ENCODE data around the gene ANKRD6. TPM values are rescaled to one million over a fixed set of nuclear protein-coding genes. Genes with fewer than 3 reads are reported as not detected.

Gene ANKRD6
- total RNA-seq, 1 donor from 2014 or later, result 20.7 TPM

DNA sequence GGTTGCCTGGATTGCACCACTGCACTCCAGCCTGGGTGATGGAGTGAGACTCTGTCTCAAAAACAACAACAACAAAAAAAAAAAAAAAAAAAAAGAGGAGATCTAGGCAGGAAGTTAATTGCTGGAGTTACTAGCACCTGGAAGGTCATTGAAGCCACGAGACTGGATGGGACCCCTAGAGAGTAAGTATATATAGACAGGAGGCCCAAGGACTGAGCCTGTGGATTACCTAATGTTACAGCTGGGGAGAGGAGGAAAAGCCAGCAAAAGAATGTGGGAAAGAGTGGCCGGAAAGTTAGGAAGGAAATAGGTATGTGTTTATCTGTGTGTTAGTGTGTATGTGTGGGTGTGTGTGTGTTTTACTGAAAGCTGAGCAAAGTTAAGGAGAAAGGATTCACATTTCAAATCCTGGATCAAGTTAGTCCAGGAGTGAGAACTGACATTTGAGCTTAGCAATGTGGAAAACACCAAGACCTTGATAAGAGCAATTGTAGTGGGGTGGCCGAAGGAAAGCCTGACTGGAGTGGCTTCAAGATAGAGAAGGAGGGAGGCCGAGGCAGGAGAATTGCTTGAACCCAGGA, 38.4 kb downstream of the ANKRD6 start:
- TF ChIP-seq CTCF (conservative IDR thresholded peaks at IDR 0.05), result no peak
- H3K27me3 Mint-ChIP-seq (ENCODE audit: low read depth), result no peaks in the 10 kb centered on the region
- peaks cover 4% of the 10 kb centered on the region for H3K4me1 Mint-ChIP-seq
- H3K36me3 Mint-ChIP-seq (ENCODE audit: low read depth), result no peaks in the 10 kb centered on the region
- H3K4me3 Mint-ChIP-seq, result no peak overlapping the region
- no peaks in the 10 kb centered on the region for H3K9me3 Mint-ChIP-seq
- DNase-seq (ENCODE audit: low read depth, low spot score), result no peak
- no peak overlapping the region for H3K27ac Mint-ChIP-seq (ENCODE audit: unreplicated experiment)

DNA sequence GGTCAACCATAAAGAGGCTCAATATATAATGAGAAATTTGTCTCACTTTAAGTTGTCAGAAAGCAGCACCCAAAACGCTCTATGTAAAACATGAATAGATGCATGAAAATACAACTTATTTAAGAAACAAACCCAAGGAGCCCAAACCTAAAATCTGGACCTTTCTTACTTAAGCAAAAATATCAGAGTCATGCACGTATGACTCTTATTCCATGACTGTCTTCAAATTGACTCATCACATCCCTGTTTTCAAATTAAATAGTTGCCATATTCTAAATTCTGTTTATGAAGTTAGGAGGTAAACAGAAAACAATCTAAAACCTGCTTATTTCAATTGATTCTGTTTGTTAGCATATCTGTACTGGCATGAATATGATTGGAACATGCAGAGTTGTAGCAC, 42.1 kb downstream of the ANKRD6 start:
- no peaks in the 10 kb centered on the region for H3K36me3 Mint-ChIP-seq (ENCODE audit: low read depth)
- no peak overlapping the region for H3K4me3 Mint-ChIP-seq
- DNase-seq (ENCODE audit: low read depth, low spot score), result no peak
- no peak overlapping the region for H3K27ac Mint-ChIP-seq (ENCODE audit: unreplicated experiment)
- H3K4me1 Mint-ChIP-seq, result peaks cover 8% of the 10 kb centered on the region
- H3K9me3 Mint-ChIP-seq, result no peaks in the 10 kb centered on the region
- TF ChIP-seq CTCF (conservative IDR thresholded peaks at IDR 0.05), result no peak
- no peaks in the 10 kb centered on the region for H3K27me3 Mint-ChIP-seq (ENCODE audit: low read depth)

DNA sequence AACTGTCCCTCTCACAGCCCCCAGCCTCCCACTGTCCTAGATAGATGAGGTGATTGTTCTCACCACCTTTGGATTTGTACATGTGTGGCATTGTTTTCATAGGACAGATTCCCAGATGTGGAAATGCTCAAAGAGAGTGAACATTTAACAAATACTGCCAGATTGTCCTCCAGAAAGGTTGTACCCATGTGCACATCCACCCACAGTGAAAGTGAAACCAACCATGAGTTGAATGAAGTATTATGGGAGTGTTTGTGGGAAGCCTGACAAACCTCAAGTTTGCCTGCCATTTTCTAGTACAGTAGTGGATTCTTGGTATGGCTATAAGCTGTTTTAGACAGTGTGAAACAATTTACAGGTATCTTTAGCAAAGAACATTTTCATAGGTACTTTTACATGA, 42.7 kb downstream of the ANKRD6 start:
- Mint-ChIP-seq H3K27me3 (ENCODE audit: low read depth) (no peaks in the 10 kb centered on the region), H3K27ac (ENCODE audit: unreplicated experiment) (no peak overlapping the region), H3K4me1 (peaks cover 9% of the 10 kb centered on the region), H3K9me3 (no peaks in the 10 kb centered on the region), H3K4me3 (no peak overlapping the region), H3K36me3 (ENCODE audit: low read depth) (no peaks in the 10 kb centered on the region)
- no peak for DNase-seq (ENCODE audit: low read depth, low spot score)
- TF ChIP-seq CTCF (conservative IDR thresholded peaks at IDR 0.05), result no peak

GRCh38 chr6:89479897-89480296, 46.9 kb downstream of the ANKRD6 start:
- Mint-ChIP-seq H3K27me3 (ENCODE audit: low read depth) (no peaks in the 10 kb centered on the region), H3K4me3 (no peak overlapping the region), H3K36me3 (ENCODE audit: low read depth) (no peaks in the 10 kb centered on the region), H3K27ac (ENCODE audit: unreplicated experiment) (no peak overlapping the region), H3K9me3 (no peaks in the 10 kb centered on the region), H3K4me1 (peaks cover 30% of the 10 kb centered on the region)
- TF ChIP-seq CTCF (conservative IDR thresholded peaks at IDR 0.05), result no peak
- no peak for DNase-seq (ENCODE audit: low read depth, low spot score)

DNA sequence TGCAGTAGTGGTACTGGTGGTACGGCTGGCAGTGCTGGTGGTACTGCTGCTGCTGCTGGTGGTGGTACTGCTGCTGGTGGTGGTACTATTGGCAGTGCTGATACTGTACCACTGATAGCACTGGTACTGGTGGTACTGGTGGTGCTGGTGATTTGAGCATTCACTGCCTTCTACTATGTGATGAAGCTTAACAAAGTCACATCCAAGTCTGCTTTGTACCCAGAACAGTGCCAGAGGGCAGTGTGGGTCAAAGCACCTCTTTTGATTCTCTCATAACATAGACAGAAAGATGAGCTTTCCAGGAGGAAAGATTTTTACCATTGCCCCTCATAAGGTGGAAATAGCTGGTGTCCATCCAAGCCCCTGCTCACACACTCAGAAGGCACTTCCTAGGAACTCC, 48.7 kb downstream of the ANKRD6 start:
- Mint-ChIP-seq H3K27ac (ENCODE audit: unreplicated experiment) (no peak overlapping the region), H3K4me1 (peaks cover 30% of the 10 kb centered on the region), H3K27me3 (ENCODE audit: low read depth) (no peaks in the 10 kb centered on the region), H3K4me3 (no peak overlapping the region), H3K9me3 (no peaks in the 10 kb centered on the region), H3K36me3 (ENCODE audit: low read depth) (no peaks in the 10 kb centered on the region)
- no peak for TF ChIP-seq CTCF (conservative IDR thresholded peaks at IDR 0.05)
- DNase-seq (ENCODE audit: low read depth, low spot score), result no peak
